Measurements from ENCODE around the gene PADI3.

The PADI3 gene

GRCh38 chr1:17265950-17266349 is 17.1 kb downstream of the PADI3 start:
- H3K27ac ChIP-seq (ENCODE audit: insufficient read depth, low read length, poor library complexity, severe bottlenecking), result no peak overlapping the region
- H3K4me3 ChIP-seq (ENCODE audit: insufficient read depth, low read depth, low read length, poor library complexity, severe bottlenecking), result no peak overlapping the region
- H3K36me3 ChIP-seq (ENCODE audit: control insufficient read depth, insufficient read depth, low read length), result no peaks in the 10 kb centered on the region
- DNase-seq, result no peak
- no peaks in the 10 kb centered on the region for H3K9me3 ChIP-seq (ENCODE audit: control insufficient read depth, low read length)
- H3K4me1 ChIP-seq (ENCODE audit: control insufficient read depth, insufficient read depth, low read length, poor library complexity, severe bottlenecking), result no peaks in the 10 kb centered on the region
- no peaks in the 10 kb centered on the region for H3K27me3 ChIP-seq (replicated peaks; ENCODE audit: control insufficient read depth, insufficient read depth, low read length, poor library complexity, severe bottlenecking)

- H3K4me1 ChIP-seq (ENCODE audit: control insufficient read depth, insufficient read depth, low read length, poor library complexity, severe bottlenecking), result no peaks in the 10 kb centered on the region
- H3K4me3 ChIP-seq (ENCODE audit: insufficient read depth, low read depth, low read length, poor library complexity, severe bottlenecking), result no peak overlapping the region
- H3K9me3 ChIP-seq (ENCODE audit: control insufficient read depth, low read length), result no peaks in the 10 kb centered on the region
Observed at GRCh38 chr1:17270891-17271765, 22.2 kb downstream of the PADI3 start.

GRCh38 chr1:17272066-17272465 is 23.2 kb downstream of the PADI3 start:
- no peak for DNase-seq
- Histone ChIP-seq H3K9me3 (ENCODE audit: control insufficient read depth, low read length) (no peaks in the 10 kb centered on the region), H3K36me3 (ENCODE audit: control insufficient read depth, insufficient read depth, low read length) (no peaks in the 10 kb centered on the region), H3K27ac (ENCODE audit: insufficient read depth, low read length, poor library complexity, severe bottlenecking) (no peak overlapping the region), H3K27me3 (replicated peaks; ENCODE audit: control insufficient read depth, insufficient read depth, low read length, poor library complexity, severe bottlenecking) (no peaks in the 10 kb centered on the region), H3K4me3 (ENCODE audit: insufficient read depth, low read depth, low read length, poor library complexity, severe bottlenecking) (no peak overlapping the region), H3K4me1 (ENCODE audit: control insufficient read depth, insufficient read depth, low read length, poor library complexity, severe bottlenecking) (no peaks in the 10 kb centered on the region)

More at GRCh38 chr1:17270891-17271765, 22.2 kb downstream of the PADI3 start:
- Histone ChIP-seq H3K36me3 (ENCODE audit: control insufficient read depth, insufficient read depth, low read length) (no peaks in the 10 kb centered on the region), H3K27ac (ENCODE audit: insufficient read depth, low read length, poor library complexity, severe bottlenecking) (no peak overlapping the region), H3K27me3 (replicated peaks; ENCODE audit: control insufficient read depth, insufficient read depth, low read length, poor library complexity, severe bottlenecking) (no peaks in the 10 kb centered on the region)
- DNase-seq, result no peak

GRCh38 chr1:17272646-17273045 is 23.7 kb downstream of the PADI3 start:
- H3K27me3 ChIP-seq (replicated peaks; ENCODE audit: control insufficient read depth, insufficient read depth, low read length, poor library complexity, severe bottlenecking), result no peaks in the 10 kb centered on the region
- no peaks in the 10 kb centered on the region for H3K9me3 ChIP-seq (ENCODE audit: control insufficient read depth, low read length)
- no peaks in the 10 kb centered on the region for H3K4me1 ChIP-seq (ENCODE audit: control insufficient read depth, insufficient read depth, low read length, poor library complexity, severe bottlenecking)
- no peak overlapping the region for H3K27ac ChIP-seq (ENCODE audit: insufficient read depth, low read length, poor library complexity, severe bottlenecking)
- no peaks in the 10 kb centered on the region for H3K36me3 ChIP-seq (ENCODE audit: control insufficient read depth, insufficient read depth, low read length)
- DNase-seq, result no peak
- H3K4me3 ChIP-seq (ENCODE audit: insufficient read depth, low read depth, low read length, poor library complexity, severe bottlenecking), result no peak overlapping the region

- Histone ChIP-seq H3K9me3 (ENCODE audit: control insufficient read depth, low read length) (no peaks in the 10 kb centered on the region), H3K27me3 (replicated peaks; ENCODE audit: control insufficient read depth, insufficient read depth, low read length, poor library complexity, severe bottlenecking) (no peaks in the 10 kb centered on the region), H3K4me3 (ENCODE audit: insufficient read depth, low read depth, low read length, poor library complexity, severe bottlenecking) (no peak overlapping the region), H3K36me3 (ENCODE audit: control insufficient read depth, insufficient read depth, low read length) (no peaks in the 10 kb centered on the region), H3K4me1 (ENCODE audit: control insufficient read depth, insufficient read depth, low read length, poor library complexity, severe bottlenecking) (no peaks in the 10 kb centered on the region), H3K27ac (ENCODE audit: insufficient read depth, low read length, poor library complexity, severe bottlenecking) (no peak overlapping the region)
- DNase-seq, result no peak
Observed at GRCh38 chr1:17273096-17273495, 24.2 kb downstream of the PADI3 start.

- Histone ChIP-seq H3K9me3 (ENCODE audit: control insufficient read depth, low read length) (no peaks in the 10 kb centered on the region), H3K4me1 (ENCODE audit: control insufficient read depth, insufficient read depth, low read length, poor library complexity, severe bottlenecking) (no peaks in the 10 kb centered on the region), H3K27ac (ENCODE audit: insufficient read depth, low read length, poor library complexity, severe bottlenecking) (no peak overlapping the region), H3K4me3 (ENCODE audit: insufficient read depth, low read depth, low read length, poor library complexity, severe bottlenecking) (no peak overlapping the region), H3K27me3 (replicated peaks; ENCODE audit: control insufficient read depth, insufficient read depth, low read length, poor library complexity, severe bottlenecking) (no peaks in the 10 kb centered on the region), H3K36me3 (ENCODE audit: control insufficient read depth, insufficient read depth, low read length) (no peaks in the 10 kb centered on the region)
- DNase-seq, result no peak
Observed at GRCh38 chr1:17274186-17275170, 25.6 kb downstream of the PADI3 start.

- Histone ChIP-seq H3K9me3 (ENCODE audit: control insufficient read depth, low read length) (no peaks in the 10 kb centered on the region), H3K27me3 (replicated peaks; ENCODE audit: control insufficient read depth, insufficient read depth, low read length, poor library complexity, severe bottlenecking) (no peaks in the 10 kb centered on the region), H3K36me3 (ENCODE audit: control insufficient read depth, insufficient read depth, low read length) (no peaks in the 10 kb centered on the region), H3K4me3 (ENCODE audit: insufficient read depth, low read depth, low read length, poor library complexity, severe bottlenecking) (no peak overlapping the region), H3K27ac (ENCODE audit: insufficient read depth, low read length, poor library complexity, severe bottlenecking) (no peak overlapping the region), H3K4me1 (ENCODE audit: control insufficient read depth, insufficient read depth, low read length, poor library complexity, severe bottlenecking) (no peaks in the 10 kb centered on the region)
- no peak for DNase-seq
Observed at GRCh38 chr1:17276568-17276967, 27.7 kb downstream of the PADI3 start.

GRCh38 chr1:17277511-17278159 is 28.7 kb downstream of the PADI3 start:
- no peaks in the 10 kb centered on the region for H3K27me3 ChIP-seq (replicated peaks; ENCODE audit: control insufficient read depth, insufficient read depth, low read length, poor library complexity, severe bottlenecking)

GRCh38 chr1:17278996-17279830 is 30.3 kb downstream of the PADI3 start:
- Histone ChIP-seq H3K9me3 (ENCODE audit: control insufficient read depth, low read length) (no peaks in the 10 kb centered on the region), H3K4me3 (ENCODE audit: insufficient read depth, low read depth, low read length, poor library complexity, severe bottlenecking) (no peak overlapping the region), H3K27ac (ENCODE audit: insufficient read depth, low read length, poor library complexity, severe bottlenecking) (no peak overlapping the region), H3K4me1 (ENCODE audit: control insufficient read depth, insufficient read depth, low read length, poor library complexity, severe bottlenecking) (no peaks in the 10 kb centered on the region), H3K27me3 (replicated peaks; ENCODE audit: control insufficient read depth, insufficient read depth, low read length, poor library complexity, severe bottlenecking) (no peaks in the 10 kb centered on the region), H3K36me3 (ENCODE audit: control insufficient read depth, insufficient read depth, low read length) (no peaks in the 10 kb centered on the region)
- DNase-seq, result no peak

More at GRCh38 chr1:17277511-17278159, 28.7 kb downstream of the PADI3 start:
- Histone ChIP-seq H3K36me3 (ENCODE audit: control insufficient read depth, insufficient read depth, low read length) (no peaks in the 10 kb centered on the region), H3K4me3 (ENCODE audit: insufficient read depth, low read depth, low read length, poor library complexity, severe bottlenecking) (no peak overlapping the region), H3K27ac (ENCODE audit: insufficient read depth, low read length, poor library complexity, severe bottlenecking) (no peak overlapping the region), H3K9me3 (ENCODE audit: control insufficient read depth, low read length) (no peaks in the 10 kb centered on the region), H3K4me1 (ENCODE audit: control insufficient read depth, insufficient read depth, low read length, poor library complexity, severe bottlenecking) (no peaks in the 10 kb centered on the region)
- no peak for DNase-seq

Data from effector memory CD4-positive, alpha-beta T cell (primary cell).